K562 (cell line): ENCODE results near the gene PSAP. TPM values are rescaled to one million over a fixed set of nuclear protein-coding genes. Genes with fewer than 3 reads are reported as not detected.
A peak's percentile ranks its signal among the peaks of the same experiment; 100 is the strongest.

ENCODE experiments used
- BRD9 ChIP-seq: fragments of 450-650 bp; IDR thresholded peaks from 2 replicates; pipeline ENCODE4 v1.6.1; 2018; ENCODE audit warnings: low read depth; ENCODE audit not compliant: partially characterized antibody
- CBX1 ChIP-seq: sonication (generic); IDR thresholded peaks from 2 replicates; pipeline ENCODE4 v1.6.1; 2016; ENCODE audit warnings: antibody characterized with exemption, low read depth, mild to moderate bottlenecking
- CREB3 ChIP-seq: fragments of 450-650 bp; conservative IDR thresholded peaks from 2 replicates; pipeline ENCODE4 v1.6.1; 2016; ENCODE audit warnings: missing genetic modification characterization, low read depth, mild to moderate bottlenecking, missing compliant biosample characterization, moderate library complexity
- GATA2 ChIP-seq: sonication (generic); formaldehyde crosslinking; IDR thresholded peaks from 2 replicates; pipeline ENCODE4 v1.4.0; 2020; ENCODE audit warnings: mild to moderate bottlenecking, missing genetic modification reagents
- KLF6 ChIP-seq: fragments of 250-450 bp; sonication (Bioruptor Pico); IDR thresholded peaks from 2 replicates; pipeline ENCODE4 v1.4.0; 2020; ENCODE audit warnings: mild to moderate bottlenecking, moderate library complexity, borderline replicate concordance
- LEF1 ChIP-seq: fragments of 450-650 bp; IDR thresholded peaks from 2 replicates; pipeline ENCODE4 v1.6.1; 2016; ENCODE audit warnings: mild to moderate bottlenecking
- MBD2 ChIP-seq: sonication (generic); IDR thresholded peaks from 2 replicates; pipeline ENCODE4 v1.6.1; 2016; ENCODE audit warnings: low read depth, borderline replicate concordance
- NFRKB ChIP-seq: fragments of 450-650 bp; IDR thresholded peaks from 2 replicates; pipeline ENCODE4 v1.6.1; 2016; ENCODE audit warnings: low read depth
- POLR2B ChIP-seq: fragments of 450-650 bp; IDR thresholded peaks from 2 replicates; pipeline ENCODE4 v1.6.1; 2018; ENCODE audit warnings: low read depth; ENCODE audit not compliant: partially characterized antibody
- STAG1 ChIP-seq: sonication (generic); formaldehyde crosslinking; IDR thresholded peaks from 2 replicates; pipeline ENCODE4 v1.5.0; 2020; ENCODE audit warnings: missing genetic modification reagents, borderline replicate concordance
- TCF3 ChIP-seq: sonication (generic); formaldehyde crosslinking; IDR thresholded peaks from 2 replicates; pipeline ENCODE4 v1.4.0; 2020; ENCODE audit warnings: mild to moderate bottlenecking, missing genetic modification reagents
- XRCC4 ChIP-seq: IDR thresholded peaks from one replicate; pipeline ENCODE4 v1.6.1; 2011; ENCODE audit not compliant: insufficient read depth, insufficient read length; ENCODE audit errors: extremely low read depth
- ZBTB1 ChIP-seq: sonication (generic); formaldehyde crosslinking; IDR thresholded peaks from 2 replicates; pipeline ENCODE4 v1.8.1; 2023; ENCODE audit warnings: missing genetic modification reagents, low read depth, mild to moderate bottlenecking, borderline replicate concordance
- ZFPM2 ChIP-seq: fragments of 250-450 bp; sonication (Bioruptor Pico); IDR thresholded peaks from 2 replicates; pipeline ENCODE4 v1.5.1; 2022; ENCODE audit warnings: mild to moderate bottlenecking
- ZKSCAN3 ChIP-seq: fragments of 250-450 bp; sonication (Bioruptor Pico); IDR thresholded peaks from 2 replicates; pipeline ENCODE4 v1.4.0; 2020
- ZNF3 ChIP-seq: fragments of 250-450 bp; sonication (Bioruptor Pico); IDR thresholded peaks from 2 replicates; pipeline ENCODE4 v1.5.0; 2021; ENCODE audit warnings: mild to moderate bottlenecking, moderate library complexity
- ZNF311 ChIP-seq: fragments of 250-450 bp; sonication (Bioruptor Pico); IDR thresholded peaks from 2 replicates; pipeline ENCODE4 v1.4.0; 2020; ENCODE audit warnings: mild to moderate bottlenecking, moderate library complexity
- ZNF584 ChIP-seq: fragments of 200-800 bp; sonication (Bioruptor generic); IDR thresholded peaks from 2 replicates; pipeline ENCODE4 v1.6.1; 2016; ENCODE audit warnings: low read depth, mild to moderate bottlenecking, missing genetic modification characterization, missing compliant biosample characterization
- polyA plus RNA-seq, 8 experiments: library from polyadenylated mRNA; depleted of rRNA in 4 of 8; stranded (reverse) in 5 of 8; unstranded in 3 of 8; fragments of >200 nt; fragmentation: Nextera tagmentation in 2 of 8; fragmentation: Illumina TruSeq in 1 of 8; extraction: Ambion mirVana in 2 of 8; extraction: Trizol in 1 of 8; gene quantifications; 2 replicates each; pipeline versions ENCODE4 v1.2.1 to v1.2.3, GENCODE V29; 2011 to 2014; ENCODE audit warnings: inconsistent platforms in 1 of 8, missing spikeins in 1 of 8
- total RNA-seq, 7 experiments: library from RNA; depleted of rRNA in 6 of 7; stranded (reverse); fragments of >200 nt in 6 of 7; fragmentation: Illumina TruSeq in 2 of 7; extraction: Trizol in 2 of 7; gene quantifications; 2 replicates each; pipeline versions ENCODE4 v1.2.1 to v1.2.3, GENCODE V29; 2011 to 2021; ENCODE audit warnings: low replicate concordance in 1 of 7
- TF ChIP-seq, protein P1 (sequence below): fragments of 250-450 bp; sonication (Bioruptor Pico); IDR thresholded peaks from 2 replicates; pipeline ENCODE4 v1.4.0; 2020; ENCODE audit warnings: mild to moderate bottlenecking, moderate library complexity
- TF ChIP-seq, protein P2 (sequence below), 2 experiments: fragments of 450-650 bp; conservative IDR thresholded peaks; 2 replicates each; pipeline ENCODE4 v1.6.1; 2017; ENCODE audit warnings: mild to moderate bottlenecking in 2 of 2, moderate library complexity in 2 of 2
- TF ChIP-seq, protein P3 (sequence below): fragments of 250-450 bp; sonication (Bioruptor Pico); IDR thresholded peaks from 2 replicates; pipeline ENCODE4 v1.5.0; 2021; ENCODE audit warnings: mild to moderate bottlenecking, moderate library complexity

The PSAP gene
- total and polyA plus RNA-seq, 9 of the 15 experiments (the other 6 are each of a cell fraction or from before 2014, with no cell fraction given): 245 to 700 (median 429) TPM

GRCh38 chr10:71893920-71894319, 42.9 kb upstream of the PSAP start (continued):
- TF ChIP-seq XRCC4 (no peak), GATA2 (CRISPR knock-in tag) (peak; percentile 76), TCF3 (peak; percentile 91), MBD2 (peak; percentile 24; the same call in 1 of the 2 replicates), ZNF311 (CRISPR knock-in tag) (no peak), KLF6 (no peak), ZKSCAN3 (no peak), CBX1 (no peak), STAG1 (CRISPR knock-in tag) (no peak), LEF1 (peak; percentile 95), CREB3 (tag) (no peak), ZFPM2 (CRISPR knock-in tag) (no peak), NFRKB (no peak), ZNF3 (CRISPR knock-in tag) (no peak), ZNF584 (no peak), POLR2B (no peak), BRD9 (no peak), ZBTB1 (CRISPR knock-in tag) (no peak)
- TF ChIP-seq, protein P1, sequence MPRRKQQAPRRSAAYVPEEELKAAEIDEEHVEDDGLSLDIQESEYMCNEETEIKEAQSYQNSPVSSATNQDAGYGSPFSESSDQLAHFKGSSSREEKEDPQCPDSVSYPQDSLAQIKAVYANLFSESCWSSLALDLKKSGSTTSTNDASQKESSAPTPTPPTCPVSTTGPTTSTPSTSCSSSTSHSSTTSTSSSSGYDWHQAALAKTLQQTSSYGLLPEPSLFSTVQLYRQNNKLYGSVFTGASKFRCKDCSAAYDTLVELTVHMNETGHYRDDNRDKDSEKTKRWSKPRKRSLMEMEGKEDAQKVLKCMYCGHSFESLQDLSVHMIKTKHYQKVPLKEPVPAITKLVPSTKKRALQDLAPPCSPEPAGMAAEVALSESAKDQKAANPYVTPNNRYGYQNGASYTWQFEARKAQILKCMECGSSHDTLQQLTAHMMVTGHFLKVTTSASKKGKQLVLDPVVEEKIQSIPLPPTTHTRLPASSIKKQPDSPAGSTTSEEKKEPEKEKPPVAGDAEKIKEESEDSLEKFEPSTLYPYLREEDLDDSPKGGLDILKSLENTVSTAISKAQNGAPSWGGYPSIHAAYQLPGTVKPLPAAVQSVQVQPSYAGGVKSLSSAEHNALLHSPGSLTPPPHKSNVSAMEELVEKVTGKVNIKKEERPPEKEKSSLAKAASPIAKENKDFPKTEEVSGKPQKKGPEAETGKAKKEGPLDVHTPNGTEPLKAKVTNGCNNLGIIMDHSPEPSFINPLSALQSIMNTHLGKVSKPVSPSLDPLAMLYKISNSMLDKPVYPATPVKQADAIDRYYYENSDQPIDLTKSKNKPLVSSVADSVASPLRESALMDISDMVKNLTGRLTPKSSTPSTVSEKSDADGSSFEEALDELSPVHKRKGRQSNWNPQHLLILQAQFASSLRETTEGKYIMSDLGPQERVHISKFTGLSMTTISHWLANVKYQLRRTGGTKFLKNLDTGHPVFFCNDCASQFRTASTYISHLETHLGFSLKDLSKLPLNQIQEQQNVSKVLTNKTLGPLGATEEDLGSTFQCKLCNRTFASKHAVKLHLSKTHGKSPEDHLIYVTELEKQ: no peak
- TF ChIP-seq, protein P2, sequence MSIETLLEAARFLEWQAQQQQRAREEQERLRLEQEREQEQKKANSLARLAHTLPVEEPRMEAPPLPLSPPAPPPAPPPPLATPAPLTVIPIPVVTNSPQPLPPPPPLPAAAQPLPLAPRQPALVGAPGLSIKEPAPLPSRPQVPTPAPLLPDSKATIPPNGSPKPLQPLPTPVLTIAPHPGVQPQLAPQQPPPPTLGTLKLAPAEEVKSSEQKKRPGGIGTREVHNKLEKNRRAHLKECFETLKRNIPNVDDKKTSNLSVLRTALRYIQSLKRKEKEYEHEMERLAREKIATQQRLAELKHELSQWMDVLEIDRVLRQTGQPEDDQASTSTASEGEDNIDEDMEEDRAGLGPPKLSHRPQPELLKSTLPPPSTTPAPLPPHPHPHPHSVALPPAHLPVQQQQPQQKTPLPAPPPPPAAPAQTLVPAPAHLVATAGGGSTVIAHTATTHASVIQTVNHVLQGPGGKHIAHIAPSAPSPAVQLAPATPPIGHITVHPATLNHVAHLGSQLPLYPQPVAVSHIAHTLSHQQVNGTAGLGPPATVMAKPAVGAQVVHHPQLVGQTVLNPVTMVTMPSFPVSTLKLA (conservative IDR thresholded peaks at IDR 0.05): peak in 1 of 2 experiments; percentile 63; a peak in 3 of 4 replicates
- TF ChIP-seq, protein P3, sequence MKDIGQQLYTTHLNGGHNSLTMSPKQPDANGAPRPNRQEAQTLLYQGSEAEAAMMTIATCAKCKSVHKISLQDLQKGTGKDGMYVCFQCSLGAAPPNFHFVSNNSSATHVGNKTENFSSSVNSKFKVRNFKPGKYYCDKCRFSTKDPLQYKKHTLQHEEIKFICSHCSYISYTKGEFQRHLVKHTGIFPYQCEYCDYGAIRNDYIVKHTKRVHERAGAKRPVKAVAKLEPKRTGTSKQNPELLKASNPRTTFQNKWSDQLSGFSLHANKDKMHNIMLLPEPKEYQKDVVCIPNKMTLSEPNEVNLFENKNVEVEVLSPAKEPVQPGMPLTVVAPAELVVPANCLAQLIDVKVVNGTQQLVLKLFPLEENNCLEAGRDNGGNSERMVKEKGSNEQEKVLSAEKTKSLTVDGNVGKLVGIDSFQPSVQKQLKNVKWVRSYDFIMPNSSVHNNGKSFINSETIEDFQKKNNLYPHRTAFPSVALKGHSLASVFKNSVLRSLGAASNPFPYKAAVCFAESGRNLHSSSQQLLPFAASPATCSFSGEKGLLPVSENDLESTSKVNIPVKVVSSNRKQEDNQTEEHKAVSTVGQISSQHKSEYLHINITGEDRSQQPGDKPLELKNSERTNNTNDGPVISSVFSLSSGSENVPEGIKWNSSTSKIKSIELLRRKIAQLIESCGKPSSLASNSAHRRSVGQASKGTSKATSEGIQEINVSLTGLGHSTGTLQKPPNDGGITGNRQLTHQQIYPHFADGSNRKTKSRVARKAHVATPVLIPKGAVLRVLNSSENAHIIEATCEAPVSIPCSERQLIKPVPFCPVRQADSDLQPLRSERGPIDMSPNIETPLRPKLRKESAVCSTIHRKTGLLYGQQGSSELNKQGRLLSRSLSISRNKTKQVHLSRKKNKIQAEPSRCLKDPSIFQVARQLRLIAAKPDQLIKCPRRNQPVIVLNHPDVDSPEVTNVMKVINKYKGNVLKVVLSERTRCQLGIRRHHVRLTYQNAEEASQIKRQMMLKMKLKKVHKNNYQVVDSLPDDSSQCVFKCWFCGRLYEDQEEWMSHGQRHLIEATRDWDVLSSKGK: no peak
